K562 (cell line): ENCODE results near the gene LAMA3. TPM values are rescaled to one million over a fixed set of nuclear protein-coding genes. Genes with fewer than 3 reads are reported as not detected.

Source experiments
- ATAC-seq: fragments of 200-7000 bp; cut with Tn5 transposase; 3 replicates; pipeline ENCODE4 v1.9.1; 2020; ENCODE audit warnings: moderate library complexity
- BruUV-seq: library from RNA; stranded (reverse); fragments of 400-500 nt; replicated peaks from 2 replicates; lab custom pipeline; 2021; lab: Mats Ljungman, UMichigan
- CTCF ChIA-PET: fragments of 300-600 bp; formaldehyde crosslinking; extraction: SDS; loops from one replicate; lab custom pipeline; 2021; ENCODE audit warnings: low intra/inter-chr PET ratio; lab: Yijun Ruan, JAX
- POLR2A ChIA-PET: fragments of 300-600, 350-650 bp; sonication (Branson Sonifier 250); formaldehyde crosslinking; extraction: SDS; loops from one replicate; lab custom pipeline; 2021; ENCODE audit warnings: antibody characterized with exemption, inconsistent platforms; lab: Yijun Ruan, JAX
- DNase-seq, 4 experiments: peaks; one replicate each; pipeline versions ENCODE4 v3.0.0 to v3.0.0-alpha.2; 2011 to 2018; ENCODE audit warnings: low spot score in 3 of 4, mixed read lengths in 3 of 4; ENCODE audit errors: extremely low read depth in 1 of 4
- FAIRE-seq: peaks from 2 replicates; lab custom pipeline; 2011; peaks lifted over from hg19 to GRCh38; lab: Jason Lieb, UNC
- H2AFZ ChIP-seq: 2 replicates; pipeline ENCODE4 v1.6.0; 2011; ENCODE audit warnings: low read depth, low read length, control low read depth, inconsistent platforms
- H3K27ac ChIP-seq: fragments of 200-600 bp; 3 replicates; pipeline ENCODE4 v1.8.0; 2011; ENCODE audit warnings: low read depth, mild to moderate bottlenecking, control low read depth, inconsistent platforms, low read length, moderate library complexity, mixed read lengths; ENCODE audit errors: extremely low read depth
- H3K27me3 ChIP-seq, 2 experiments: fragments of 300-600 bp in 1 of 2; 2 replicates in 1 of 2; 3 replicates in 1 of 2; pipeline versions ENCODE4 v1.6.0 to v1.8.0; 2011; ENCODE audit warnings: inconsistent platforms in 2 of 2, low read length in 2 of 2, mild to moderate bottlenecking in 1 of 2, mixed read lengths in 1 of 2, moderate library complexity in 1 of 2; ENCODE audit not compliant: control insufficient read depth in 2 of 2, insufficient read depth in 2 of 2
- H3K36me3 ChIP-seq: fragments of 300-600 bp; 3 replicates; pipeline ENCODE4 v1.8.0; 2011; ENCODE audit warnings: mild to moderate bottlenecking, low read length, inconsistent platforms; ENCODE audit not compliant: control insufficient read depth, insufficient read depth
- H3K4me1 ChIP-seq, 2 experiments: fragments of 200-600 bp in 1 of 2; replicated peaks in 1 of 2; 2 replicates in 1 of 2; 3 replicates in 1 of 2; pipeline versions ENCODE4 v1.5.1 to v1.8.0; 2011; ENCODE audit warnings: inconsistent platforms in 2 of 2, low read length in 2 of 2, mild to moderate bottlenecking in 1 of 2, mixed read lengths in 1 of 2, moderate library complexity in 1 of 2; ENCODE audit not compliant: control insufficient read depth in 2 of 2, insufficient read depth in 2 of 2
- H3K4me2 ChIP-seq: 2 replicates; pipeline ENCODE4 v1.6.1; 2011; ENCODE audit warnings: low read length, control low read depth, inconsistent platforms, mixed read lengths; ENCODE audit not compliant: insufficient read depth
- H3K4me3 ChIP-seq: fragments of 200-600 bp; sonication (generic), shearing (Covaris generic); 2 replicates; pipeline ENCODE4 v1.5.1; 2016; ENCODE audit warnings: control low read depth, inconsistent platforms
- H3K79me2 ChIP-seq: fragments of 200-600 bp; 3 replicates; pipeline ENCODE4 v1.8.0; 2011; ENCODE audit warnings: low read length, inconsistent platforms; ENCODE audit not compliant: control insufficient read depth, insufficient read depth
- H3K9ac ChIP-seq, 2 experiments: 2 replicates each; pipeline versions ENCODE4 v1.6.0 to v1.6.1; 2011; ENCODE audit warnings: low read depth in 2 of 2, low read length in 2 of 2, control low read depth in 1 of 2, inconsistent platforms in 1 of 2, mild to moderate bottlenecking in 1 of 2, mixed read lengths in 1 of 2; ENCODE audit not compliant: insufficient read depth in 1 of 2
- H3K9me1 ChIP-seq: one replicate; pipeline ENCODE4 v1.6.0; 2011; ENCODE audit warnings: inconsistent platforms, mild to moderate bottlenecking, low read length, moderate library complexity; ENCODE audit not compliant: control insufficient read depth, insufficient read depth
- H3K9me3 ChIP-seq: replicated peaks from 2 replicates; pipeline ENCODE4 v1.5.1; 2011; ENCODE audit warnings: low read depth, low read length, inconsistent platforms; ENCODE audit not compliant: control insufficient read depth, insufficient read depth
- H4K20me1 ChIP-seq: replicated peaks from 2 replicates; pipeline ENCODE4 v1.6.1; 2011; ENCODE audit warnings: low read length, inconsistent platforms, mixed read lengths; ENCODE audit not compliant: control insufficient read depth, insufficient read depth
- HNRNPL ChIP-seq: fragments of 200-400 bp; formaldehyde crosslinking; IDR thresholded peaks from 2 replicates; pipeline ENCODE4 v1.6.1; 2017; ENCODE audit warnings: low read depth, mild to moderate bottlenecking, low read length
- RBM17 ChIP-seq: fragments of 200-400 bp; formaldehyde crosslinking; IDR thresholded peaks from 2 replicates; pipeline ENCODE4 v1.6.1; 2017; ENCODE audit warnings: low read depth, mild to moderate bottlenecking, low read length, borderline replicate concordance
- RBM39 ChIP-seq: fragments of 200-400 bp; formaldehyde crosslinking; optimal IDR thresholded peaks from 2 replicates; pipeline ENCODE3; 2018; ENCODE audit warnings: low read depth, low read length
- SETDB1 ChIP-seq: IDR thresholded peaks from one replicate; pipeline ENCODE4 v1.6.1; 2012; ENCODE audit warnings: low read length, control low read depth, inconsistent platforms
- XRCC3 ChIP-seq: fragments of 450-650 bp; IDR thresholded peaks from 2 replicates; pipeline ENCODE4 v1.6.1; 2017; ENCODE audit warnings: mild to moderate bottlenecking, moderate library complexity
- ZNF445 ChIP-seq: fragments of 250-450 bp; sonication (Bioruptor Pico); IDR thresholded peaks from 2 replicates; pipeline ENCODE4 v1.4.0; 2020; ENCODE audit warnings: low read depth, mild to moderate bottlenecking, moderate library complexity
- WGBS: fragments of 100-300 bp; shearing (Covaris generic); methylation state at CpG from one replicate; pipeline ENCODE4 v1.1.6; 2016; ENCODE audit warnings: low coverage, mixed read lengths; ENCODE audit not compliant: insufficient coverage; ENCODE audit errors: missing lambda C conversion rate; 5-methylcytosine and 5-hydroxymethylcytosine counted together
- in situ Hi-C: fragments of 300-500 bp; cut with MboI; formaldehyde crosslinking; loops from 4 replicates; pipeline ENCODE4 v1.15.0; 2018; ENCODE audit warnings: inconsistent platforms, mixed read lengths
- intact Hi-C: fragments of 100-400 bp; cut with micrococcal nuclease; formaldehyde crosslinking; loops from 2 replicates; pipeline ENCODE4 v1.14.2; 2022
- polyA plus RNA-seq, 8 experiments: library from polyadenylated mRNA; depleted of rRNA in 4 of 8; stranded (reverse) in 5 of 8; unstranded in 3 of 8; fragments of >200 nt; fragmentation: Nextera tagmentation in 2 of 8; fragmentation: Illumina TruSeq in 1 of 8; extraction: Ambion mirVana in 2 of 8; extraction: Trizol in 1 of 8; gene quantifications; 2 replicates each; pipeline versions ENCODE4 v1.2.1 to v1.2.3, GENCODE V29; 2011 to 2014; ENCODE audit warnings: inconsistent platforms in 1 of 8, missing spikeins in 1 of 8
- total RNA-seq, 7 experiments: library from RNA; depleted of rRNA in 6 of 7; stranded (reverse); fragments of >200 nt in 6 of 7; fragmentation: Illumina TruSeq in 2 of 7; extraction: Trizol in 2 of 7; gene quantifications; 2 replicates each; pipeline versions ENCODE4 v1.2.1 to v1.2.3, GENCODE V29; 2011 to 2021; ENCODE audit warnings: low replicate concordance in 1 of 7
- TF ChIP-seq, protein P1 (sequence below): fragments of 250-450 bp; sonication (Bioruptor Pico); IDR thresholded peaks from 2 replicates; pipeline ENCODE4 v1.8.0; 2022; ENCODE audit warnings: moderate library complexity, mild to moderate bottlenecking, inconsistent platforms

The LAMA3 gene
- total and polyA plus RNA-seq, 9 of the 15 experiments (the other 6 are each of a cell fraction or from before 2014, with no cell fraction given), result 0.07 TPM; not detected in 8

DNA sequence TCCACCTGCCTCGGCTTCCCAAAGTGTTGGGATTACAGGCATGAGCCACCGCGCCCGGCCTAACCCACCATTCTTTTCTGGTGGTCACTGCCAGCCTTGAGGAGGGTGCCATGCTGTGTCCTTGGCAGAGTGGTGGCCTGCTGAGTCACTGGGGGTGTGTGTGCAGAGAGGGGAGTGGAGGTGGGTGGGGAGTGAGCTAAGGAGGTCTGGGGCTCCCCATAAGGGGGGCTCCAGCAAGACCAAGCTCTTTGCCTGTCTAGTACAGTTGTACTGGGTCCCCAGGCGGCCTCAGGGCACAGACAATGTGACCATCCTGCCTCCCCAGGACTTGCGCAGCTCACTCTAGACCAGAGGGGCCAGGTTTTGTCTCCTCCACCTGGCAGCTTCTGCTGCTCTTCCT, 36.1 kb downstream of the LAMA3 start:
- WGBS, result 3% methylated on average over 6 of the region's 6 CpGs
- H3K27me3 ChIP-seq, result peaks cover 19 to 29% of the 10 kb centered on the region in 2 experiments
- no peaks in the 10 kb centered on the region for H3K9me1 ChIP-seq
- H3K4me3 ChIP-seq, result no peak overlapping the region
- no peak overlapping the region for H3K9ac ChIP-seq
- FAIRE-seq (no peak), ATAC-seq (no peak; the same call in 1 of the 3 replicates), DNase-seq (no peak)
- no peaks in the 10 kb centered on the region for H3K36me3 ChIP-seq
- no peak overlapping the region for H3K27ac ChIP-seq
- no peaks in the 10 kb centered on the region for H3K79me2 ChIP-seq
- no peak for TF ChIP-seq ZNF445
- no peak for TF ChIP-seq SETDB1
- TF ChIP-seq RBM17, result no peak
- ChIA-PET CTCF (no interaction called here), POLR2A (interaction anchor here (0.8 kb wide), 1 partner anchor 12 kb away, joined by 3 read pairs; no protein-coding TSS in a partner anchor)
- intact Hi-C loops, result no loop called here
- in situ Hi-C loops, result no loop called here
- no TSS peak for BruUV-seq
- H3K9me3 ChIP-seq, result no peaks in the 10 kb centered on the region
- no peak overlapping the region for H2AFZ ChIP-seq
- no peaks in the 10 kb centered on the region; the same call in 1 of the 2 replicates for H4K20me1 ChIP-seq
- H3K4me2 ChIP-seq, result no peak overlapping the region
- H3K4me1 ChIP-seq, result peaks cover 0 to 10% of the 10 kb centered on the region in 2 experiments; a peak in 3 of 5 replicates

DNA sequence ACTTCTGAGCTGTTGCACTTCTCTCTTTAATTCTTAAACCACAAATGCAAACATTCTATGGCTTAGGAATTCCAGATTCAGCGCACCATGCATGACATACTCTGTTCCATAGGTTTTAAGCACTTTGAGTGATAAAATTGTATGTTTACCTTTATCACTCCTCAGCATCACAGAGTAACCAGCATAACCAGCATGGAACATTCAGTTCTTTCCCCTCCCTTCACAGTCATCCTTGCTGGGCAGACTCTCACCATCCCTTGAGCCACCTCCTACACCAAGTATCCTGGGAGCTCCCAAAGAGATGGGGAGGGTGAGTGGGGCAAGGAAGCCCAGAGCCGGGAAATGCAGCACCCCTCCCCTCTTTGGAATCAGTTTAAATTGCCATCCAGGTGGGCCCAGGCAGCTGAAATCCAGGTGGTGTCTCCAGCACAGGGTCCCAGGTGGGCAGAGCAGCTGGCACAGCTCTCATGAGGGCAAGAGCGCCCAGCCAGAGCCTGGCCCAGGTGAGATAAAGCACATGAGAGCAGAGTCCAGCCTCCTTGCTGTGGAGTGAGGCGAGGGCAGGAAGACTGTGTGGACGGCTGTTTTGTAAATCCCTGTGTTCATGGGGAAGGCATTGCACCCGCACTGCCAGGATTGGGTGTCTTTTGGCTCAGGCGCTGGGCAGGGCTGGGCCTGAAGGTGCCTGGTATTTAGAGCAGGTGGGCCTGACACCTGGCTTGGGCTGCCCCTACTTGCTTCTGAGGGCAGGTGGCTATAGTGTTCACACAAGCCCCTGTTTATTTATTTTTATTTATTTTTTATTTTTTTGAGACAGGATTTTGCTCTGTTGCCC, 36.8 kb downstream of the LAMA3 start:
- Histone ChIP-seq H3K27ac (no peak overlapping the region), H3K9me1 (no peaks in the 10 kb centered on the region), H3K9ac (no peak overlapping the region), H3K4me3 (no peak overlapping the region), H4K20me1 (no peaks in the 10 kb centered on the region; the same call in 1 of the 2 replicates), H3K79me2 (no peaks in the 10 kb centered on the region), H3K27me3 (peaks cover 19 to 29% of the 10 kb centered on the region in 2 experiments), H3K4me2 (no peak overlapping the region), H3K4me1 (peaks cover 0 to 10% of the 10 kb centered on the region in 2 experiments; a peak in 2 of 5 replicates), H3K9me3 (no peaks in the 10 kb centered on the region), H2AFZ (no peak overlapping the region), H3K36me3 (no peaks in the 10 kb centered on the region)
- TF ChIP-seq XRCC3 (no peak), RBM39 (no peak), HNRNPL (no peak)
- TF ChIP-seq, protein P1, sequence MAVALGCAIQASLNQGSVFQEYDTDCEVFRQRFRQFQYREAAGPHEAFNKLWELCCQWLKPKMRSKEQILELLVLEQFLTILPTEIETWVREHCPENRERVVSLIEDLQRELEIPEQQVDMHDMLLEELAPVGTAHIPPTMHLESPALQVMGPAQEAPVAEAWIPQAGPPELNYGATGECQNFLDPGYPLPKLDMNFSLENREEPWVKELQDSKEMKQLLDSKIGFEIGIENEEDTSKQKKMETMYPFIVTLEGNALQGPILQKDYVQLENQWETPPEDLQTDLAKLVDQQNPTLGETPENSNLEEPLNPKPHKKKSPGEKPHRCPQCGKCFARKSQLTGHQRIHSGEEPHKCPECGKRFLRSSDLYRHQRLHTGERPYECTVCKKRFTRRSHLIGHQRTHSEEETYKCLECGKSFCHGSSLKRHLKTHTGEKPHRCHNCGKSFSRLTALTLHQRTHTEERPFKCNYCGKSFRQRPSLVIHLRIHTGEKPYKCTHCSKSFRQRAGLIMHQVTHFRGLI (CRISPR knock-in tag), result no peak
- ChIA-PET CTCF (no interaction called here), POLR2A (interaction anchor here (0.8 kb wide), 1 partner anchor 11 kb away, joined by 3 read pairs; no protein-coding TSS in a partner anchor)
- no peak for FAIRE-seq
- in situ Hi-C loops, result no loop called here
- no peak for DNase-seq
- WGBS, result 1% methylated on average over 7 of the region's 7 CpGs
- BruUV-seq, result no TSS peak
- intact Hi-C loops, result no loop called here
- no peak for ATAC-seq
